ENCODE results near the gene RHBDL3. TPM values are rescaled to one million over a fixed set of nuclear protein-coding genes. Genes with fewer than 3 reads are reported as not detected.

RHBDL3 gene, protein sequence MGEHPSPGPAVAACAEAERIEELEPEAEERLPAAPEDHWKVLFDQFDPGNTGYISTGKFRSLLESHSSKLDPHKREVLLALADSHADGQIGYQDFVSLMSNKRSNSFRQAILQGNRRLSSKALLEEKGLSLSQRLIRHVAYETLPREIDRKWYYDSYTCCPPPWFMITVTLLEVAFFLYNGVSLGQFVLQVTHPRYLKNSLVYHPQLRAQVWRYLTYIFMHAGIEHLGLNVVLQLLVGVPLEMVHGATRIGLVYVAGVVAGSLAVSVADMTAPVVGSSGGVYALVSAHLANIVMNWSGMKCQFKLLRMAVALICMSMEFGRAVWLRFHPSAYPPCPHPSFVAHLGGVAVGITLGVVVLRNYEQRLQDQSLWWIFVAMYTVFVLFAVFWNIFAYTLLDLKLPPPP
- 1 to 10 TPM; 1.2 to 1.3 (median 1.3) TPM for polyA plus RNA-seq (ENCODE audit: insufficient read length in 3 of 3)
- long read RNA-seq, donor 1, partial matches to known transcripts: 10 of 16 reads
- long read RNA-seq, donor 1, other reads (novel, unspliced or antisense): 6 of 16 reads
- long read RNA-seq, donor 2, partial matches to known transcripts: 0 of 5 reads
- long read RNA-seq, donor 2, other reads (novel, unspliced or antisense): 5 of 5 reads
- long read RNA-seq, donor 3, partial matches to known transcripts: 13 of 14 reads
- long read RNA-seq, donor 3, other reads (novel, unspliced or antisense): 0 of 14 reads
- long read RNA-seq, donor 4, partial matches to known transcripts: 19 of 30 reads
- long read RNA-seq, donor 4, other reads (novel, unspliced or antisense): 10 of 30 reads
- long read RNA-seq, donor 5: 0 reads
- long read RNA-seq, donor 6: 0 reads
- long read RNA-seq, donor 7: 0 reads
- long read RNA-seq, donor 8: 0 reads
- long read RNA-seq, donor 9: 0 reads
- long read RNA-seq, donor 10: 0 reads
- long read RNA-seq, donor 11: 0 reads
- long read RNA-seq, donor 12: 0 reads
- long read RNA-seq, donor 13: 0 reads
- long read RNA-seq, donor 14, partial matches to known transcripts: 6 of 6 reads
- long read RNA-seq, donor 14, other reads (novel, unspliced or antisense): 0 of 6 reads
- long read RNA-seq, donor 15, partial matches to known transcripts: 0 of 6 reads
- long read RNA-seq, donor 15, other reads (novel, unspliced or antisense): 6 of 6 reads
- long read RNA-seq, donor 16, partial matches to known transcripts: 48 of 72 reads
- long read RNA-seq, donor 16, other reads (novel, unspliced or antisense): 24 of 72 reads

DNA sequence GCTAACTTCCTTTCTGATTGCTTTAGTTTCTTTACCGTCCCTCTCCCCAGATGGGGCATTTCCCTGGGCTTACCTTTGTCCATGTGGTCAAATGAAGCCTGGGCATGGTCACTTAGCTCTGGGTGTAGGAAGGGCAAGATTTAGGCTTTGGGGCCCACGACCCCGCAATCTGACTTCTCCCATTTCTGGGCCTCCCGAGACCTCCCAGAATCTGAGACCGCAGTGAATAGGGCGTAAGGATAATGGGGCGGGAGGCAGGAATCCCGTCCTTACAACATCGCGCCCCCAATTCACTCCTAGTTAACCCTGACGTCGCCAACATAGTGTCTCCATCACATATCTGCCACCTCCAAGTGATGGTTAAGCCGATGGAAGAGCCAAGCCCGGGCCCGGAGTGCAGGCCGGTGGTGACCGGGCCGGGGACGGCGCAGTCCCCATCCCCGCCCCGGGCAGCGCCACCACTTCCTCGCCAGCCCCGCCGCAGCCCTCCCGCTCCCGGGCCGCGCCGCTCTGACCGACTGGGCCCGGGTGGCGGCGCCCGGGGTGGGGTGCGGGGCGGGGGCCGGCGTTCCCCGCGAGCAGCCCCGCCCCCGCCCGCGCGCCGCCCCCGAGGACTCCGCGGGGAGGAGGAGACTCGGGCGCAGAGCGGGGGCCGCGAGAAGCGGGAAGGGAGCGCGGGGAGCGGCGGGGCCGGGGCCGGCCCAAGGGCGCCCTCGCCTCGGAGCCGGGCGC is at the start of gene RHBDL3:
TSS of gene RHBDL3 (plus strand) at position 641 of the 732 bp plus-strand sequence. CDS start 358 bp downstream, outside the sequence.
- no peak for DNase-seq (ENCODE audit: extremely low read depth in 1 of 11, low read depth in 9 of 11, low spot score in 4 of 11)

- no peak for DNase-seq (ENCODE audit: extremely low read depth in 1 of 11, low read depth in 9 of 11, low spot score in 4 of 11)
Measured at GRCh38 chr17:32222621-32223020, 43.0 kb upstream of the RHBDL3 start.

DNA sequence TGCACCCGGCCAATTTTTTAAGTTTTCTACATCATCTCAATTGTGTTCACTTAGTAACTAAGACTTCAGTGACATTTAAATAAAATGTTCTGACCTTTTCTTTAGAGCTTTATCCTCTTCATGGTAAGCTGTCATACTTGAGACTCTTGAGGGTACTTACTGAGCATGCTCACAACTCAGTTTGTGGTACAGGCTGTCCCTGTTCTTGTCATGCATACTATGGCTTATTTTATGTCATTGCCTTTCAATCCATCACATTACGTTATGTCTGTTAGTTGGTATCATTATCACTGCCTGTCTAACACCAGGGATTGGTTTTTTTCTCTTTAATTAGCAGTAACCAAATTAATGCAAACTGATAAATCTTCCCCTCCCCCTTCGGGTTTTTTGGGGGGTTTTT is 41.9 kb upstream of the RHBDL3 start:
- no peak for DNase-seq (ENCODE audit: extremely low read depth in 1 of 11, low read depth in 9 of 11, low spot score in 4 of 11)

DNA sequence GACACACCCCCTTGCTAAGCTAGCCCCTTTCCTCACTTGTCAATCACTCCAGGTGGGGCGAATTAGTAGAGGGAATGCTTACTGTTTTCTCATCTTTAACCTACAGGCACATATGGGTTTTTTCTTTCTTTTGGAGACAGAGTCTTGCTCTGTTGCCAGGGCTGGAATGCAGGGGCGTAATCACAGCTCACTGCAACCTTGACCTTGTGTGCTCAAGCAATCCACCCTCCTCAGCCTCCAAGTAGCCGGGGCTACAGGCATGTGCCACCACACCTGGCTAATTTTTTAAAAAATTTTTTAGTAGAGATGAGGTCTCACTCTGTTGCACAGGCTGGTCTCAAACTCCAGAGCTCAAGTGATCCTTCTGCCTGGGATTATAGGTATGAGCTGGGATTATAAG is 38.7 kb upstream of the RHBDL3 start:
- no peak for DNase-seq (ENCODE audit: extremely low read depth in 1 of 11, low read depth in 9 of 11, low spot score in 4 of 11)

DNA sequence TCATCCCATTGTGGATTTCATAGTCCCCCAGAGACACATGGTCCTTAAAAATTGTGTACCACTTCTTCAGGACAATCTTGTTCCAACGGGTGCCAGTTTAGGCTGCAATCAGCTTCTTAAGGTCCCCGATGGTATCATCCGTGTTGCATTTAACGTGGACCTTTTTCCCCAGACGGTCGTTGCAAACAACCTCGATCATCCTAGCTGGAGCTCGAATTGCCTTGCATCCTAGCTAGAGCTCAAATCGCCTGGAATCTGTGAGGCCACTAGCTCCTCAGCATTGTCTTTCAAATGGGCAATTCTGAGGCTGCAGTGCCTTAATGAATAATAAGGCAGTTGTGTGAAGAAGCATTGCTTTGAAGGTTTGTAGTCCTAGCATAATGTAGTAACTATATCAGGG is 37.7 kb upstream of the RHBDL3 start:
- DNase-seq (ENCODE audit: extremely low read depth in 1 of 11, low read depth in 9 of 11, low spot score in 4 of 11): no peak

- DNase-seq (ENCODE audit: extremely low read depth in 1 of 11, low read depth in 9 of 11, low spot score in 4 of 11): no peak
Measured at GRCh38 chr17:32235588-32235987, 30.0 kb upstream of the RHBDL3 start.

- no peak for DNase-seq (ENCODE audit: extremely low read depth in 1 of 11, low read depth in 9 of 11, low spot score in 4 of 11)
Measured at GRCh38 chr17:32239456-32239855, 26.2 kb upstream of the RHBDL3 start.

DNA sequence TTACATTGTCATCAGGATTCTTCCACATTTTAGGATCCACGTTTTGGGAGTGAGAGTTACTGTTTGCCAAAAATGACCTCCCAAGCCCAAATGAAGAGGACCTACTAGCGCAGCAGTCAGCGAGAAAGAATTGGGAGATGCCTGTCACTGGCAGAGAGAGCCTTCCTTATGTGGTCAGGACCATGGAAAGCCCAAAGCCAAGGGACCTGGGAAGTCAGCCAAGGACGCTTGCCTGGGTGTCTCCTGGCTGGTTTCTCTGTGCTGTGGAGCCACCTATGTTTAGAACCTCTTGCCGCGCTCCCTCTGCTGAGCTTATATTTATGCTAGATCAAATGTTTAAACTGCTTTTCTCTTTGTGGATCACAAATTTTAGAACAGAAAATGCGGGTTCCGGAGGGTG is 24.9 kb upstream of the RHBDL3 start:
- DNase-seq (ENCODE audit: extremely low read depth in 1 of 11, low read depth in 9 of 11, low spot score in 4 of 11): no peak

- DNase-seq (ENCODE audit: extremely low read depth in 1 of 11, low read depth in 9 of 11, low spot score in 4 of 11): peak in 1 of 11 donors; percentile 48
Measured at GRCh38 chr17:32241640-32242039, 24.0 kb upstream of the RHBDL3 start.

GRCh38 chr17:32249475-32249874 is 16.2 kb upstream of the RHBDL3 start:
- no peak for DNase-seq (ENCODE audit: extremely low read depth in 1 of 11, low read depth in 9 of 11, low spot score in 4 of 11)

GRCh38 chr17:32253117-32253611 is 12.5 kb upstream of the RHBDL3 start:
- peak in 5 of 11 donors; percentile 45 to 62 (median 55) for DNase-seq (ENCODE audit: extremely low read depth in 1 of 11, low read depth in 9 of 11, low spot score in 4 of 11)

DNA sequence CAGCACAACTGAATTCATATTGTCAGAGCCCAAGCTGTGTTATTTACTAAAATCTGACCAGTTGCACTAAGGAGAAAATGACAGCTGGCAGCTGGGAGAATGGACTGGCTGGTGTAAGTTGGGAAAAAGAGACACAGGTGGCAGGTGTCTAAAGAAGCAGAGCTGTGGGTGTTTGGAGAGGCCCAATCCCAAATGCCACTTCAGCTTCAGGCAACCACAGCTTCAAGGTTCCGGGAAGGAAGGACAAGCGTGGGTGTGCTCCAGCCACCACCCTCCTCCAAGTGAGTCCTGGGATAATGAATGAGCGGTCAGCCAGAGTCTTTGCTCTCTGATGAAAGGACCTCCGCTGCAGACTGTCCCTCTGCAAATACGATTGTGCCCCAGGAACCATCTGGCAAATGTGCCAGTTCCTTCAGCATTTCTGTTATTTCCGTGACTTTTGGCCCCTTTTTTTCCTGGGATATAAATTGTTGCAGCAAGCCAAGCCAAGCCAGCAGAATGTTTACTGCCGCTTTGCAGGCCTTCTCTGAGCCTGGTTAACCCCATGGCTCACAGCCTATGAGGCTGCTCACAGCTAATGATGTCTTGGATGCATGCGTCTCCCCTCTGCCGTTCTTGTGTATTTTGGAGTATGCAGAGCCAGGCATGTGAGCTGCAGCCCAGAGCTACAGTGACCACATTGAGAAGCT is 9.5 kb upstream of the RHBDL3 start:
- DNase-seq (ENCODE audit: extremely low read depth in 1 of 11, low read depth in 9 of 11, low spot score in 4 of 11): no peak

DNA sequence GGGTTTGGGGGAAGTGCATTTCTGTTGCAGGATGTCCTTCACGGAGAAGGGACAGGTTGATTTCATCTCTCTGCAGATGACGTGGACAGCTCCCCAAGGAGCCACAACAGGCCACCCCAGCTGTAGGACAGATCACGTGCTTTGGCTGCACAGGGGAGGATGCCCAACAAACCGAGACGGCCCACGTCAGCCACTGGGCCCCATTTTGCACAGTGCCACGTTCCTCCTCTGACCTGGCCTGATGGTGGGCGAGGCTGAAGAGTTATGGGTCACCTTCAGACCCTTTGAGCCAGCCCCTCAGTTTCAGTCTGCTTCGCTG is 9.0 kb upstream of the RHBDL3 start:
- DNase-seq (ENCODE audit: extremely low read depth in 1 of 11, low read depth in 9 of 11, low spot score in 4 of 11): no peak

DNA sequence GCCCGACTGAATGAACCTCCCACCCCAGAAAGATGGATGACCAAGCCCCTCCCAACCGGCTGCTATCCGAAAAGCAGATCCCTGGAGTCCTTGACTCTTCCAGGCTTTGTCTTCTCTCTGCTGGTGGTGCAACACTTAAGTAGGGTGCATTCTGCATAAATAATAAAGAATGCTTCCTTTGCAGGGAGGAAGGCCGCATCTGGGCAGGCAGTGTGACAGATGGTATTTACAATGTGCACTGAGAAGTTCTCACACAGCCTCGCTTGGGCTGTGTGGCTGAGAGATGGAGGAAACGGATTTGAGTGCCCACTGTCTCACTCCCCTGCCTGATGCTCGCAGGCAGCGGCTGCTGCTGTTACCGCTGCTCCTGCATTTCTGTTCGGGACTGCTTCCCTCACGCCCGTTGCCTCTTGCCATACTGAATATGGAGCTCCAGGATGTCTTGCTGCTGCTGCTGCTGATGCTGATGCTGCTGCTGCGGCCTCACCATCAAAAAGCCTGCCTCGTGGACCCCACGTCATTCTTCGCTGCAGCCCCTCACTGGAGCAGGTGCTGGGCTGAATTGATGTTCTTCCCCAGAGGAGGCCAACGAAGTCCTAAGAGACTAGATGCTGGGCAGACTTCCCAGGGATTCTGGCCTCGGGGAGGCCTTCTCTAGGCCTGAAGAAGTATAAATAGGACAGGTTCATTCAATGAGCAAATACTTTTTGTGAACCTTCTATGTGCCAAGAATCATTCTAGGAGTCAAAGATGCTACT is 7.1 kb upstream of the RHBDL3 start:
- DNase-seq (ENCODE audit: extremely low read depth in 1 of 11, low read depth in 9 of 11, low spot score in 4 of 11): no peak

DNA sequence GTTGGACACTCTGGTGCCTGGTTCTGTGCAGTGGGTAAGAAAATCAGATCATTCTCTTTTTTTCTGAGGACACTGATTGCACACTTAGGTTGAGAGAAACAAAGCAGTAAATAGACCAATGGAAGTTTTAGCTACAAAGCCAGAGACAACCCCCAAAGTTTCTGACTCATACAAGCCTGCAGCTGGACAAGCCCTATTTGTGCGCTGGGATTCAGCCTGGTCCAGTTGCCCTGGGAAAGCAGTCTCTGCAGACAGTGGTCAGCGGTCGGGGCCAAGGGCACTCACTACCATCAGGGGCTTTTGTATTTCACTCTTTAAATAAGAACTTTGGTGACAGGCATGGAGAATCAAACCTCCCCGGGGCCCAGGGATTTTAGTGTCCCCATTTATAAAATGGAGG is 6.0 kb upstream of the RHBDL3 start:
- no peak for DNase-seq (ENCODE audit: extremely low read depth in 1 of 11, low read depth in 9 of 11, low spot score in 4 of 11)

- DNase-seq (ENCODE audit: extremely low read depth in 1 of 11, low read depth in 9 of 11, low spot score in 4 of 11): no peak
Measured at GRCh38 chr17:32261417-32261736, 4.3 kb upstream of the RHBDL3 start.

DNA sequence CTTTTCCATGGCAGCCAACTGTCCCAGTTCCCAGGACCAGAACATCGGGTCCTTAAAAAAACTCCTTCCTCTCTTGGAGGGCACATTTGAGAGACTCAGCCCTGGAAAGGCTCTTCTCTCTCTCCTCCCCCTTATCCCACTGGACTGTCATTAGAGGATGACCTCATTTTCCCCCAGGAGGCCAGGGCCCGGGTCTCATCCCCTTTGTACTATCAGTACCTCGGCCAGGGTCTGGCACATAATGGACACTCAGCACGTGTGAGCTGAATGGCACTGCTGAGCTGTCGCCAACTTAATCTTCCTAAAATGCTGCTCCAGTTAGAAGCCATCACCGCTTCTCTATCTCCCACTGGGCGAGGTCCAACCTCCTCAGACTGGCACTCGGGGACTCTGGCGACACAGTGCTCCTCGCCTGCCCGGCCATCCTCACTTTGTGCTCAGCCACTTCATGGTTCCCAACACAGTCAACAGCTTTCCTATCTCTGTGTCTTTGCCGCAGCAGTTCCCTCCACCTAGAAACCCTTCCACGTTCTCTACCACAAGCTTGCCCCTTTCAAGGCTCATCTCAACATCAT is 3.6 kb upstream of the RHBDL3 start:
- DNase-seq (ENCODE audit: extremely low read depth in 1 of 11, low read depth in 9 of 11, low spot score in 4 of 11): no peak
